ENCODE data around the gene PARM1.

The PARM1 gene

GRCh38 chr4:75057369-75057768, 124.5 kb downstream of the PARM1 start:
- TF ChIP-seq, protein P1, sequence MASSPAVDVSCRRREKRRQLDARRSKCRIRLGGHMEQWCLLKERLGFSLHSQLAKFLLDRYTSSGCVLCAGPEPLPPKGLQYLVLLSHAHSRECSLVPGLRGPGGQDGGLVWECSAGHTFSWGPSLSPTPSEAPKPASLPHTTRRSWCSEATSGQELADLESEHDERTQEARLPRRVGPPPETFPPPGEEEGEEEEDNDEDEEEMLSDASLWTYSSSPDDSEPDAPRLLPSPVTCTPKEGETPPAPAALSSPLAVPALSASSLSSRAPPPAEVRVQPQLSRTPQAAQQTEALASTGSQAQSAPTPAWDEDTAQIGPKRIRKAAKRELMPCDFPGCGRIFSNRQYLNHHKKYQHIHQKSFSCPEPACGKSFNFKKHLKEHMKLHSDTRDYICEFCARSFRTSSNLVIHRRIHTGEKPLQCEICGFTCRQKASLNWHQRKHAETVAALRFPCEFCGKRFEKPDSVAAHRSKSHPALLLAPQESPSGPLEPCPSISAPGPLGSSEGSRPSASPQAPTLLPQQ (tag by site-specific recombination; IDR thresholded peaks at IDR 0.05) = no peak
- TF ChIP-seq REST (tag by site-specific recombination; IDR thresholded peaks at IDR 0.05) (no peak), ZNF776 (tag by site-specific recombination; IDR thresholded peaks at IDR 0.05; ENCODE audit: borderline replicate concordance) (no peak), ZNF391 (tag by site-specific recombination; IDR thresholded peaks at IDR 0.05; ENCODE audit: borderline replicate concordance, low read depth) (no peak), ZNF701 (tag by site-specific recombination; IDR thresholded peaks at IDR 0.05) (no peak), EGR2 (tag by site-specific recombination; IDR thresholded peaks at IDR 0.05; ENCODE audit: low read depth) (no peak), ZNF433 (tag by site-specific recombination; IDR thresholded peaks at IDR 0.05; ENCODE audit: low read depth) (no peak), OSR2 (tag by site-specific recombination; IDR thresholded peaks at IDR 0.05) (no peak), ZNF791 (tag by site-specific recombination; IDR thresholded peaks at IDR 0.05) (no peak), PBX3 (CRISPR knock-in tag; IDR thresholded peaks at IDR 0.05) (no peak), ZXDB (tag by site-specific recombination; IDR thresholded peaks at IDR 0.05) (no peak), ZNF768 (tag by site-specific recombination; IDR thresholded peaks at IDR 0.05) (no peak), ZNF394 (tag by site-specific recombination; IDR thresholded peaks at IDR 0.05; ENCODE audit: borderline replicate concordance) (no peak), ZNF529 (tag by site-specific recombination; IDR thresholded peaks at IDR 0.05; ENCODE audit: insufficient replicate concordance) (no peak), ZNF366 (tag by site-specific recombination; conservative IDR thresholded peaks at IDR 0.05) (no peak), ZNF132 (tag by site-specific recombination; IDR thresholded peaks at IDR 0.05; ENCODE audit: borderline replicate concordance) (no peak)
- TF ChIP-seq, protein P2, sequence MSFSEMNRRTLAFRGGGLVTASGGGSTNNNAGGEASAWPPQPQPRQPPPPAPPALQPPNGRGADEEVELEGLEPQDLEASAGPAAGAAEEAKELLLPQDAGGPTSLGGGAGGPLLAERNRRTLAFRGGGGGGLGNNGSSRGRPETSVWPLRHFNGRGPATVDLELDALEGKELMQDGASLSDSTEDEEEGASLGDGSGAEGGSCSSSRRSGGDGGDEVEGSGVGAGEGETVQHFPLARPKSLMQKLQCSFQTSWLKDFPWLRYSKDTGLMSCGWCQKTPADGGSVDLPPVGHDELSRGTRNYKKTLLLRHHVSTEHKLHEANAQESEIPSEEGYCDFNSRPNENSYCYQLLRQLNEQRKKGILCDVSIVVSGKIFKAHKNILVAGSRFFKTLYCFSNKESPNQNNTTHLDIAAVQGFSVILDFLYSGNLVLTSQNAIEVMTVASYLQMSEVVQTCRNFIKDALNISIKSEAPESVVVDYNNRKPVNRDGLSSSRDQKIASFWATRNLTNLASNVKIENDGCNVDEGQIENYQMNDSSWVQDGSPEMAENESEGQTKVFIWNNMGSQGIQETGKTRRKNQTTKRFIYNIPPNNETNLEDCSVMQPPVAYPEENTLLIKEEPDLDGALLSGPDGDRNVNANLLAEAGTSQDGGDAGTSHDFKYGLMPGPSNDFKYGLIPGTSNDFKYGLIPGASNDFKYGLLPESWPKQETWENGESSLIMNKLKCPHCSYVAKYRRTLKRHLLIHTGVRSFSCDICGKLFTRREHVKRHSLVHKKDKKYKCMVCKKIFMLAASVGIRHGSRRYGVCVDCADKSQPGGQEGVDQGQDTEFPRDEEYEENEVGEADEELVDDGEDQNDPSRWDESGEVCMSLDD (tag by site-specific recombination; IDR thresholded peaks at IDR 0.05) = no peak
- ChIA-PET CTCF (interaction anchor here (0.5 kb wide), 1 partner anchor 128 kb away, joined by 5 read pairs; no protein-coding TSS in a partner anchor), POLR2A (no interaction called here)
- H3K27ac ChIP-seq (ENCODE audit: extremely low read depth, low read depth, low read length) = no peak overlapping the region
- no peak overlapping the region for H3K4me3 ChIP-seq (ENCODE audit: low read depth, low read length)
- no peaks in the 10 kb centered on the region for H3K36me3 ChIP-seq (ENCODE audit: control insufficient read depth in 2 of 2, insufficient read depth in 1 of 2, low read length in 2 of 2)
- no peaks in the 10 kb centered on the region for H3K4me1 ChIP-seq (ENCODE audit: control insufficient read depth, insufficient read depth, low read length)
- H3K9me3 ChIP-seq (ENCODE audit: control insufficient read depth, insufficient read depth, low read depth, low read length) = no peaks in the 10 kb centered on the region

DNA sequence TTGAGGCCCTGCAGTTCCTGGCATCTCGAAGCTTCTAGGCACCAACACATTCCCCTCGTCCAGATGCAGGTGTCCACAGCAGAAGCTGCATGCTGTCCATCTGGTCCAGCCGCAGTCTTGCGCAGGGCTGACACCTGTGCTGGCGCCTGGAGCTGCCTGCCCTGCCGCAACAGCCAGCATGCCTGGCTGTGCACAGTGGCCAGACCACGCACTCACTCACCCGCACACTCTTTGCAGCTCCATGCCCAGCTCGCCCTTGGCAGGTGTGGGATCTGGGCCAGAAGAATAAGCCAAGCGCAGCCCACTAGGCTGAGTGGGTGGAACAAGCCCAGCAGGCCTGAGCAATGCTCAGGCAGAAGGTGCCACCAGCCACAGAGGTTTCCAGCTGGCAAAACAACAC, 125.6 kb downstream of the PARM1 start:
- Histone ChIP-seq H3K36me3 (ENCODE audit: control insufficient read depth in 2 of 2, insufficient read depth in 1 of 2, low read length in 2 of 2) (no peaks in the 10 kb centered on the region), H3K27ac (ENCODE audit: extremely low read depth, low read depth, low read length) (no peak overlapping the region), H3K4me3 (ENCODE audit: low read depth, low read length) (no peak overlapping the region), H3K9me3 (ENCODE audit: control insufficient read depth, insufficient read depth, low read depth, low read length) (no peaks in the 10 kb centered on the region), H3K4me1 (ENCODE audit: control insufficient read depth, insufficient read depth, low read length) (no peaks in the 10 kb centered on the region)
- CTCF ChIA-PET = no interaction called here
- no peak for TF ChIP-seq ZNF391 (tag by site-specific recombination; IDR thresholded peaks at IDR 0.05; ENCODE audit: borderline replicate concordance, low read depth)
- TF ChIP-seq ZFHX2 (tag by site-specific recombination; conservative IDR thresholded peaks at IDR 0.05) = 0 out of 2 replicates have a peak, but pooled peaks have one; percentile 30
- POLR2A ChIA-PET = no interaction called here
